NCI-H1930 (cell line): ENCODE data around the gene UGT1A3.

ENCODE experiments used
- DNase-seq, 2 experiments: peaks; one replicate each; lab custom pipeline; 2025; lab: John Stamatoyannopoulos, UW

The UGT1A3 gene

DNA sequence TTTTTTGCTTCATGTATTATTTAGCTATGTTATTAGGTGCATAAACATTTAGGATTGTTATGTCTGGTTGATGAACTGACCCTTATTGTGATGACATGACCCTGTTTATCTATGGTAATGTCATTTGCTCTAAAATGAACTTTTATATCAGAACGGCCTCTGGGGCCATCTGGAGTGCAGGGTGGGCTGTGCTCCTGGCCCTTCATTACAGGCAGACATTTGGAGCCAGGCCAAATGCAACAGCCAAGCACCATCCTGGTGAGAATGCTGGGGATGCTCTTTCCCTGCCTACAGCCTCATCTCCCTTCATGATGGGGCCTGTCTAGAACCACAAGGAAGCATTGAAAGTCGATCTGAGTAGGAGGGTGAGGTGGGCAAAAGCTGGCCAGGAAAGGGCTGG lies 87.5 kb downstream of the UGT1A3 start:
- no peak for DNase-seq

DNA sequence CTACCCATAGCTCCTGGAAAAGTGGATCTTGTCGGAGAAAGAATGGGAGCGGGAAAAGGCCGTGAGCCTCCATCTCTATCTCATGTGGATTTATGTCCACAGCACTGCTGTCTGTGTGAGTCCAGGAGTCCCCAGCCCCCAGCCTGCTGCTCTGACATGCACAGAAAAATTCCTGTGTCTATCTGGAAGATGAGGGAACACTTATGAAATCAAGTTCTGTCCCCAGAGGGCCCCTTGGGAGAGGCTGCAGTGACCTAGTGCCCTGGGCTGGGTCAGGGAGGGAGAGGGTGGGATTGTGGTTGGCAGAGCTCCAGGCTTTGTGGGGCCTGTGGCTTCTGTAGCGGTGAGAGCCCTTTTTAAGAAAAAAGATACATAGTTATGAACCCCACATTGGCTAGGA lies 87.9 kb downstream of the UGT1A3 start:
- DNase-seq, result no peak

DNA sequence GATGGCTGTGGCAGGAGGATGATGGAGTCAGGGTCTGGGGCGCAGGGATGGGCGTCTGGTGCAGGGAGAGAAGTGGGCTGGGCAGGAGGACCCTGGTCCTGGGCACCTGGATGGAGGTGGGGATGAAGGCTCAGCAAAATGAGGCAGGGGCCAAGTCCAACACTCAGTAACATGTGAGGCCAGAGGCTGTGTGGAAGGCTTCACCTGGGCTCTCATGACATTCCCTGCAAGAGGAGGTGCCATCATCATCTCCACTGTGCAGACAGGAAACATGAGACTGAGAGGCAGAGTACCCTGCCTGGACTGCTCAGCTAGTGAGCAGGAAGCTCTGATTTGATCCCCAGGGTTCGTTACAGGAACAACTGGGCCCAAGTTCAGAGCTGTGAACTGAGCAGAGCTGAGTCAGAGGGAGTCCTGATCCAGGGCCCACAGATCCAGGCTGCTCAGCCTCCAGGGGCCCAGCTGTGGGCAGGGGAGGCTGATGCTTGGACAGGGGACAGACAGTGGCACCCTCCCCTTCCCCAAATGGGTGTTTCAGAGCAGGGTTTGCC lies 88.6 kb downstream of the UGT1A3 start:
- DNase-seq, result no peak

DNA sequence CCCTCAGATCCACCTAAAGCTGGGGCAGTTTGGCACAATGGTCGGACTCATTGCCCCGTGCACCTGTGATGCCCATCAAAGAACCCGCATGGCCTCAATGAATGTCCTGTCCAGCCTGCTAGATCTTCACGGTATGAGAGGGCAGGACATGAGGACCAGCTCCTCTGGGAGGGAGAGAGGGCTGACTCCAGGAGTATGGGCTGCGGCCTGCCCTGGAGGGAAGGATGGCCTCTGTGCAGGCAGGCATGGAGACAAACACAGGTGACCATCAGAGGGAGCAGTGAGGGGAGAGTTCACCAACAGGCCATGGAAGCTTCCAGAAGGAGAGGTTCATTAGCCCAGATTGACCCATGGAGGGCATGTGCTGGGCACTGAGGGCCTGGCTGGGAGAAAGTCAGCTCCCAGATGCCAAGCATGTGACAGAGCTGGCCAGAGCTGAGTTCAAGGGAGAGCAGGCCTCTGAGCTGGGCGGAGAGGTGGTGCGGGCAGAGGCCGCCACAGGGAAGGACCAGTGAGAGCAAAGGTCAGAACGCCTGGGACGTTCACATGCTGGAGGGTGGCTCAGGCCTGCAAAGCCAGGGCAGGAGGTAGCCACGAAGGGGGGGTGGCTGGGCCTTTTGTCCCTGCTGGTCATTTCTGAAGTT lies 89.3 kb downstream of the UGT1A3 start:
- no peak for DNase-seq

DNA sequence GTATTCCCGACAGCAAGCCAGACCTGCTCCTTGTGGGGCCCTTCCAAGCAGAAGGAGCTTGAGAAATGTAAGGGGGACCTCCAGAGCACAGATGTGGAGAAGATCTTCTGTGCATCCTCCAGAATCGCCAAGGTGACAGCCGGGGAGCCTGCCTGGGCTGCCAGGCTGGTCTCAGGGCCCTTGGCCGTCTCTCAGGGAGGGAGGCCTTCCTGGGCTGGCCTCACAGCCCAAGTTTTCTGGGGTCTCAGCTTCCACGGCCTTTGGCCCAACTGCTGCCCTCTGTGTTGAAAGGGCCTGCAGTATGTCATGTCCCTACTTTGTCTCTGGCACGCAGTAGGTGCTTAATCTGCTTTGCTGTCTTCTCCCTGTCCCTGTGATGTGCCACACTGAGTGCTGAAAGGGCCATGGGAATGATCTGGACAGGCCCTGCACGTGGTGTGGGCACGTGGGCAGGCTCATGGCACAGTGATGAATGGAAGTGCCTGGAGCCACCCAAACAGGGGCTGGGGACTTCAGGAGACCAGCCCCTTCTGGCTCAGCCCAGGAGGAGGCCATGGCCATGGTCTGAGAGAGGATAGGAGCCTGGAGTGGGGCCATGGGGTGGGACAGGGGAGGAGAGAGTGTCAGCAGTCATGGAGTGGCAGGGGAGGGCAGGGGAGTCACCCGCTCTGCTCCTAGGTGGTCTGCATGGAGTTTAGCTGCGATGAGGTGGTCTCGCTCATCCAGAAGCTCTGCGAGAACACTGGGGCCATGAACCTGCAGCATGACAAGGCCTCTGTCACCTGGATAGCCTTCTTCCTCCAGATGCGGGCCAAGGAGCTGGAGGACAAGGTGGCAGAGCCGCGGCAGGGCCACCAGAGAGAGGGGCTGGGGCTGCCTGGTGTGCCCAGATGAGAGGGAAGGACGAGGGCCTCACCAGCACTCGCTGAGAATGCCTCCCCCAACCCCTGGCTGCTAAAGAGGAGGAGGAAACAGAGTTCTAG lies 90.1 kb downstream of the UGT1A3 start:
- DNase-seq, result no peak

DNA sequence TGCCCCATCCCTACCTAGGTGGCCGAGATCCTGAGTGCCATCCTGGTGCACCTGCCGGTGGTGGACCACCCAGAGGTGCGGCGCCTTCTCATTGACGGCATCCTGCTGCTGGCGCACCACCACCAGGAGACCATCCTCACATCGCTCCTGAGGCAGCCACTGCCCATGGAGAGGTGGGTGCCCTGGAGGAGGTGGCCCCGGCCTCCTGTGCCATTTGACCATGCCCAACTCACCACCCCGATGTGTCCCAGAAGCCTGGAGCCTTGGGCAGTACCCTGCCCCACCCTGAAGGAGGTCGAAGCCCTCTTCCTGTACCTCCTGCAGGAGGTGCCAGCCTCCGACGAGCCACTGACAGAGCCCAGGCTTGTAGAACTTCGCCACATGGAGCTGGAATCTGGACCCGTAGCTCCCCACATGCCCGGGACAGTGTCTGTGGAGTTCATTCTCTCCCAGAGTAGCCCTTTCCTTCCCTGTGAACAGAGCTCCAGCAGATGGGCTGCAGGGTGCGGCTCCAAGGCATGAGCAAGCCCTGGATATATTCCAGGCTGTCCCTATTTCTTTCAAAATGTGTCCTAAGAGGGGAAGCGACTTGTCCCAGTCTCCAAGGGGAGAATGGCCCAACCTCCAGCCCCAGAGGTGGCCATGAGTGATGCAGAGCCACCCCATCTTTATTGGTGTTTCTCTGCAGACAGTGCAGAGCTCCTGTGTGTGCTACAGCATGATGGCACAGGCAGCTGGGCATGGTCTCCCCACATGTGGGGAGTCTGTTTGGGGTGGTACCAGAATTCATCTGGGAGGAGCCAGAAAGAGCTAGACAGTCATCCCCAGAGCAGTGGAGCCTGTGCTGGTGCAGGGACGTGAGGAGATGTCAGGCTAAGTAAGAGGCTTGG lies 91.3 kb downstream of the UGT1A3 start:
- DNase-seq, result no peak

DNA sequence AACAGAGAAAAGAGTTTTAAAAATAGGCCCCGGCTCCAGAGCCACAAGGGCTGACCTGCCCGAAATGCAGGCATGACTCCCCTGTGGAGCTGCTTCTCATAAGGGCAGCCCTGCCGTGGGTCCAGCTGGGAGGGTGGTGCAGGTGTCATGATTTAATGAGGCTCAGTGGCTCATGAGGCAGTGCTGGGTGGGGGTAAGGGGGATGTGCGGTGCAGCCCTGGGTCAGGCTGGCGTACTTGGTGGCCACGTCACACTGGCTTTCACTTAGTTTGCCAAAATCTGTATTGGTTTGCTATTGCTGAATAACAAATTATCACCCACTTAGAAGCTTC lies 91.9 kb downstream of the UGT1A3 start:
- no peak for DNase-seq

DNA sequence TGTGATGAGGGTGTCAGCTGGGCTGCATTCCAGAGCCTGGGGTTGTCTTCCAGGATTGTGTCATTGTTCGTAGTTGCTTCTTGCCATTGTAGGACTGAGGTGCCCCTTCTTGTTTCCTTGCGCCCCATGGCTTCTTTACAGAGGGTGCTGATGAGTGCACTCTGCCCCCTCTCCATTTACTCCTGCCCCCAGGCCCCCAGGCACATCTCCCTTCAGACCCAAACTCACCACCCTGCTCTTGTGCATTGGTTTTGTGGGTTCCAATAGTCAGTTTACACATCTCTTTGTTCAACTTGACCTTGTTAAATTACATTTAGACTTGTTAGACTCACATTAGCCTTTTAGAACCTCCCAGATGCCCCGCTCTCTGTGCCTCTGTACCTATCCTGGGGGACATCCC lies 92.4 kb downstream of the UGT1A3 start:
- DNase-seq, result no peak

DNA sequence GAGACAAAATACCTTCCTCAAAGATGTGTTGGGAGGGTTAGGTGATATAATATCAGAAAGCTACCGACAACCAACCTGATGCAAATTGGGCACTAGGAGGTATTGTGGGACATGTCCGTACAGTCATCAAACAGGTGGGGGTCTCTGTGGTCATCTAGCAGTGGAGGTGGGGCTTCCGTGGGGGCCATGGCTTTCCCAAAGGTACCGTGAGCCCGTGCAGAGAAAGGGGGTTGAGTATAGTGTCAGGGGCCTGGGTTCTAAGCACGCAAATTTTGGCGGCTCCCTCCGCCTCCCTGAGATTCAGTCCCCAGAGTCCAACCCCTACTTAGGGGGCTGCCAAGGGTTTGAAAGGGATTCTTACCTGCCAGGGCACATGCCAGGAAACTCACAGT lies 92.9 kb downstream of the UGT1A3 start:
- no peak for DNase-seq

DNA sequence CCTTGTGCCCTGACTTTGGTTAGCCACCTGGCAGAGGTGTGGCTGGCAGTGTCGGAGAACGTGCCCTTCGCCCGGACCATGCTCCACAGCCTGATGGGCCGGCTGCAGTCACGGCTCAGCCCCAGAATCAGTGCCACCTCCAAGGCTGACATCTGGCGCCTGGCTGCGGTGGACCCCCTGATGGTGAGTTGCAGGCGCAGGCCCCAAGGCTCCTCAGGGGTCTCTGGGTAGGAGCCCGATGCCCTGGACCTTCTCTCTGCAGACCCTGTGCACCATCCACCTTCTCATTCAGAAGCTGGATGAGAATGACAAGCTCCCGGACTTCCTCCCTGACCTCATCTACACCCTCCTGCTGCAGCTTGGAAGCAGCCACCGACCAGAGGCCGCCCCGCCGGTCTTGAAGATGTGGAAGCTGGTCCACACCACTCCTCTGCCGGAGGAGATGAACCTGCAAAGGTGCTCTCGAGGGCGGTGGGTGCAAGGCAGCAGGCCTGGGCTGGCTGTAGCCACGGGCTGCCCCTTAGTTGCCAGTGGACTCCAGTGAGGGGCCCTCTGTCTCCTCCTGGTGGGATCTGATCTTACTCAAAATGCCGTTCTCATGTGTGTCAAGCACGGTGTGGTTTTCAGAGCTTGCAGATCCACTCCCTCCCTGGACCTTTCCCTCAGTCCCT lies 93.4 kb downstream of the UGT1A3 start:
- no peak for DNase-seq
